ENCODE measurements around the gene KCNQ4. TPM values are rescaled to one million over a fixed set of nuclear protein-coding genes. Genes with fewer than 3 reads are reported as not detected.

The KCNQ4 gene
- total and polyA plus RNA-seq, 2 of the 13 experiments (the other 11 are each of a cell fraction or from before 2014, with no cell fraction given): 0.02 to 0.09 TPM

GRCh38 chr1:40886318-40887011 lies 102.9 kb downstream of the KCNQ4 start (continued):
- TF ChIP-seq ZBTB10 (CRISPR knock-in tag; IDR thresholded peaks at IDR 0.05; ENCODE audit: borderline replicate concordance) (no peak), ZBTB21 (CRISPR knock-in tag; IDR thresholded peaks at IDR 0.05) (no peak), CSRNP2 (CRISPR knock-in tag; conservative IDR thresholded peaks at IDR 0.05; ENCODE audit: low read depth) (no peak), JDP2 (CRISPR knock-in tag; IDR thresholded peaks at IDR 0.05; ENCODE audit: borderline replicate concordance) (no peak), RXRA (CRISPR knock-in tag; IDR thresholded peaks at IDR 0.05) (no peak), TOE1 (CRISPR knock-in tag; IDR thresholded peaks at IDR 0.05) (no peak), FOXO4 (CRISPR knock-in tag; conservative IDR thresholded peaks at IDR 0.05) (0 out of 2 replicates have a peak, but pooled peaks have one; percentile 60), ZNF343 (CRISPR knock-in tag; IDR thresholded peaks at IDR 0.05) (no peak), RXRB (CRISPR knock-in tag; IDR thresholded peaks at IDR 0.05; ENCODE audit: borderline replicate concordance) (no peak), NR0B2 (CRISPR knock-in tag; IDR thresholded peaks at IDR 0.05) (no peak), DRAP1 (CRISPR knock-in tag; IDR thresholded peaks at IDR 0.05) (no peak), ZGPAT (CRISPR knock-in tag; IDR thresholded peaks at IDR 0.05) (no peak), ZFP36 (IDR thresholded peaks at IDR 0.05; ENCODE audit: borderline replicate concordance, low read depth, low read length, partially characterized antibody) (no peak), YY1 (IDR thresholded peaks at IDR 0.05; ENCODE audit: insufficient read depth, insufficient replicate concordance, low read depth, low read length) (no peak), RBM39 (IDR thresholded peaks at IDR 0.05; ENCODE audit: low read depth, low read length, poor library complexity, severe bottlenecking) (no peak), ZNF335 (CRISPR knock-in tag; IDR thresholded peaks at IDR 0.05) (no peak), ZNF770 (CRISPR knock-in tag; IDR thresholded peaks at IDR 0.05) (peak; percentile 72; the same call in 1 of the 2 replicates)

Data from HepG2 (cell line).